Measurements from ENCODE around the gene GRIK3.

GRCh38 chr1:36748466-36748865 is 285.8 kb downstream of the GRIK3 start:
- TF ChIP-seq CTCF (conservative IDR thresholded peaks at IDR 0.05; ENCODE audit: low read depth, low read length), result no peak
- no peak for TF ChIP-seq EZH2 (IDR thresholded peaks at IDR 0.05; ENCODE audit: low read length, unreplicated experiment)
